Stimulated activated CD4-positive, alpha-beta T cell treated with anti-CD3 and anti-CD28 coated beads, Interleukin-15, amount 100 ng/mL, for 24 hours (primary cell): ENCODE data around the gene MACROD1.

Experiments
- DNase-seq: peaks from one replicate; pipeline ENCODE4 v3.0.0-alpha.2; 2020

Gene MACROD1

DNA sequence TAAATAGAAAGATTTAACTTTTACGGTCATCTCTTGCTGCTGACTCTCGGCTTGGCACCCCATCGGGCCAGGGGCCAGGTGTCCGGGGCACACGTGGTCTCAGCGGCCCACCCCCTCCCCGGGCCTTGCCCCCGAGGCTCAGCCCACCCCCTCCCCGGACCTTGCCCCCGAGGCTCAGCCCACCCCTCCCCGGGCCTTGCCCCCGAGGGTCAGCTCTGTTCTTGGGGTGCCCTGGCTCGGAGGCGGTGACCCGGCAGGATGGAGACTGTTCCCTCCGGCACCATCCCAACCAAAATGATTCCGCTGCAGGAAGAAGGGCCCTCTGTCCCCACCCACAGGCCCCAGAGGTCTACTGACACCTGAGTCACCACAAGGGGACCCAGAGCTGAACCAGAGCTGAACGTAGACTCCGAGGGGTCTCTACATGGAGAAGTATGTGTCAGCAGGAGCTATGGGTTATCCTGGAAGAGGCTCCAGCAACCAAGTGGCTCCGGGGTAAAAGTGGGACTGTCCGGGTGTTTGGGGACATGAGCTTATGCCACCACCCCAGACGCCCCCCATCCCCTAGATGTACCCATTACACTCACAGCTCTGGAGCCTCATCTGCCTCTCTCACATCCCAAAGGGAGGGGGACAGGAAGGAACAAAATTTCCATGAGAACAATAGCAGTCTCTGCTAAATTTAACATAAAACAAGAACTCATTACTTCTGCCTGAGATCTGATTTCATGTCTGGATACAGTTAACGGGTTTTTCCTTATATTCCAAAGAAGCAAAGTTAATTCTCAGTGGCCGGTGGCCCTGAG lies 38.4 kb downstream of the MACROD1 start:
- no peak for DNase-seq

DNA sequence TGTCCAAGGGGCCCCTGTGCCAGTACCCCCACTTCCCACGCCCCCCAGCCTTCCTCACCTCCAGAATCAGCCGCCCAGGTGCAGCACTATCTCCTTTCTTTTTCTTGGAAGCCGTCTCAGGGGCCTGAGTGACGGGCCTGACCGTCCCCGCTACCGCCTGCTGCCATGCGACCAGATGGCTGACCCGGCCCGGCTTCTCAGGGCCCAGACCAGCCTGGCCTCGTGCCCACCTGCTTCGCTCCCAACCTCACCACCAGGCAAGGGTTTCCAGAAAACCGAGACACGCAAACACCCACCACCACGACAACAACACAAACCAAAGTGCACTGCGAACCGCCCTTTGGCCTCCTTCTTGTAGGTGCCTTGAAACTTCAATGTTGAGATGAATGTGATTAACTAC lies 39.1 kb downstream of the MACROD1 start:
- DNase-seq, result no peak

DNA sequence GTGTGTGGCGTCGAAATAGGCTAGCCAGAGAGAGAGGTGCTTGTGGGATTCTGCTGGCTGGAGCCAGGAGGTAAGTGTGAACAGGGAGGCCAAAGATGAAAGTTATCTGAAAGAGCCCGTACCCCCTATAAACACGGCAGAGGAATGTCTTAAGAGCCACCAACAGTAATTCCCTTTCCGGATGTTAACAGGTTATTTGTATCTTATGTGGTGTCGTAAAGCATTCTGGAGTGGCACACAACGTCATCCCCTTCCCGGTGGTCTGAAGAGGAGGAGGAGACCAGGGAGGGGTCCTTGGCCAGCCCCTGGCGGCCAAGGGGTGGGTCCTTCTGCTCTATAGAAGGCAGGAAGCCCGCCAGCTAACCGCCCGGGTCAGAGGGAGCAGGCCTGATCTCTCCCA lies 39.5 kb downstream of the MACROD1 start:
- no peak for DNase-seq

GRCh38 chr11:64125676-64126075 lies 40.2 kb downstream of the MACROD1 start:
- DNase-seq, result no peak

GRCh38 chr11:64124147-64124546 lies 41.8 kb downstream of the MACROD1 start:
- DNase-seq, result no peak

DNA sequence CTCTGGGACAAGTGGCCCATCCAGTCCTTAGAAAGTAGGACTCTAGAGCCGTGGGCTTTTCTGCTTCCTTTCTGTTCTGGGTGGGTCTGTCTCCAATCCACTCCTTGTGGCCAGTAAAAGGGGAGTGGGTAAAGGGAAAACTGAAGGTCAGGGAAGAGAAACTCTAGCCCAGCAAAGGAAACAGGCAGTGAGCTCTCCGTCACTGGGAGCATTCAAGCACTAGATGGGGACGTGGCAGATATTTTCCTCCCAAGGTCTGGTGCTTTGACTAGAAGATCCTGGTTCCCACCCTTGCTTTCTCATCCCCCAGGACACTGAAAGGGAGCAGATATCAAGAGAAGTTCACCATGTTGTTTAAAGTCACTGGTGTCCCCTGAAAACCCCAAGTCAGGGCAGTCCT lies 42.2 kb downstream of the MACROD1 start:
- no peak for DNase-seq

- no peak for DNase-seq
Observed at GRCh38 chr11:64122411-64123410, 43.2 kb downstream of the MACROD1 start.

DNA sequence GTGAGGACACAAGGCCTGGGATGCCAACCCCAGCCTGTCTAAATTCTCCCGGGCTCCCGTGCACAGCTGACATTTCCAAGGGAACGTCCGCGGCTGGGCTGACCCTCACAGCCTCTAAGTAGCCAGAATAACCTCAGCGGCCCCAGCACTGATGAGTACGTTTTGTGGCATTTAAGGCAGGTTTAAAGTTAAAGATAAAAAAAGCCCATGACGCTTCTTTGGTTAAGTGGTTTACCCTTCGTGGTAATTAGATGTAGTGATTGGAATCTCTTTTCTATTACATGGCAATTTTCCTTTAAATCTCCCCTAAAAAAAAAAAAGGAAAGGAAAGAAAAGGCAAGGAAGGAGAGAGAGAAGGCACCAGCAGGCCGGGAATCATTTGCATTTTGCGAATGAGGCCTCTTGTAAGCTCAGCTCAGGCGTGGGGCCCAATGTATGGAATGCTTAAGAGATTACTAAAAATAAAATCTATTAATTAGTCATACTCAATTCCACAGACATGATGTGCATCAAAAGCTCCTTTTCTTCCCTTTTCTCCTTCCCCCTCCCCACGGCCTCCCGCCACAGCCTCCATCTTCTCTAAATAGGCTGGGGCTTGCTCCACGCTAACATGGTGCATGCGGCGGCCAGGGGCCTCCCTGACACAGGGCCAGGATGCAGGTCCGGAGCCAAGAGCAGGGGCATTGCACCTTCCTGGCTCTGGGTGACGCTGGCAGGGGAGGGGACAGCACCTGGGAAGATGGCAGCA lies 44.1 kb downstream of the MACROD1 start:
- DNase-seq, result no peak

GRCh38 chr11:64120951-64121569 lies 44.9 kb downstream of the MACROD1 start:
- DNase-seq, result no peak

DNA sequence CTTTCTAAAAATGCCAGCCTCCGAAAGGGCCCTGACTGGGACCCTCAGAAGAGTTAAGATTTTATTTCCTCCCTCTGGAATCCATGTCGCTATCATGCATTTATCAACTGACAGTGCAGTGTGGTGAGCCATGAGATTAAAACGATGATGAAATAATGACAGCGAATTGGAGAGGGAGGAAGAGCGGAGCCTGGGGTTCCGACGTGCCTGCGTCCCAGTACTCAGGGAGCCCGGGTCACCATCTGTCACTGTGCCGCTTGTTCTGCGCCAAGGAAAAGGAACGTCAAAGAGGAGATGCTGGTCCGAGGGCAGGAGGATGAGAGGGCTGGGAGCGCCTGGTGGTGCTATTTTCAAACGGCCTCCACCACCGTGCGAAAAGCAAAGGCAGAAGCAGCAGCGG lies 46.2 kb downstream of the MACROD1 start:
- DNase-seq, result no peak

DNA sequence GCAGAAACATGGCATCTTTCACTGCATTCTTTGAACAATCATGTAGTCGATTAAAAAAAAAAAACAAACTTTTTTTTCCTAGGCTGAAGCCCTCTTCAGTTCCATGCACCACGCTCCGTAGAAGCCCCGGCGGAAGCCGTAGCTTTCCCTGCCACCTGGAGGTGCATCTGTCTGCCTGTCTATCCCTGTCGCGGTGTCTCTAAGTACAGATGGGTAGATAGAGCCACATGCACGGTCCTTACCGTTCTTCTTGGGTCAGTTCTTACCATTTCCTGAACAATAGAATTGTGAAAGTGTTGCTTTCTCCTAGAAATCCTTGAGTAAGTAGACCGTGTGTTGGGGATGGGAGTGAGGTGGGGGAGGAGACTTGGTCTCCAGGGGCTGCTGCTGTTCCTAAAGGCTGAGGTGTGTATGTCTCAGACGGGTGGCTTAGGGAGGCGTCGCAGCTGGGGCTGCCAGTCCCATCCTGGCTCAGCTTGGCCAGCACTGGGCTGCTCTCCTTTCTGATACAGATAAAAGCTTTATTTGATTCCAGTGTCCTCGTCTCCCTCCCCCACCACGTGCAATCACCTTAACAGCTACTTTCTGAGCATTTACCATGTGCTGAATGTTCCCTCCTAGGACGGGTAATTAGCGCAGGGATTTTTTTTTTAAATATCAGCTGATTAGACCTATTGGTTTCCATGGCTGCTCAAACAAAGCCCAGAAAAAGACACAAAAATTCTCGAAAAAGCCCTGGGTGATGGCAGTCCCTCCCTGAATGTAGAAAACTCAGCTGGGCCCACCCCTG lies 46.8 kb downstream of the MACROD1 start:
- DNase-seq, result no peak

DNA sequence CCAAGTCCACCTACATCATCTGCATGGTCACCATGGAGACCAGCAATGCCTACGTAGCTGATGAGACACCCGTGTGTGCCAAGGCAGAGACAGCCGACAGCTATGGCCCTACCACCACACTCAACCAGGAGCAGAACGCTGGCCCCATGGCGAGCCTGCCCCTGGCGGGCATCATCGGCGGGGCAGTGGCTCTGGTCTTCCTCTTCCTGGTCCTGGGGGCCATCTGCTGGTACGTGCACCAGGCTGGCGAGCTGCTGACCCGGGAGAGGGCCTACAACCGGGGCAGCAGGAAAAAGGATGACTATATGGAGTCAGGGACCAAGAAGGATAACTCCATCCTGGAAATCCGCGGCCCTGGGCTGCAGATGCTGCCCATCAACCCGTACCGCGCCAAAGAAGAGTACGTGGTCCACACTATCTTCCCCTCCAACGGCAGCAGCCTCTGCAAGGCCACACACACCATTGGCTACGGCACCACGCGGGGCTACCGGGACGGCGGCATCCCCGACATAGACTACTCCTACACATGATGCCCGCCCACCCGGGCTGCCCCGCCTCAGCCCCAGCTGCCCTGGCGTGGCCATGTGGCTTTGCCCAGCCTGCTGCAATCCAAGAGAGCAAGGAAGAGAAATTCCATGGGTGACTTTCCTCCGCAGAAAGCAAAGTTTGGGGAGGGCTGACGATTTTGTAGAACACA lies 48.0 kb downstream of the MACROD1 start:
- DNase-seq, result no peak

DNA sequence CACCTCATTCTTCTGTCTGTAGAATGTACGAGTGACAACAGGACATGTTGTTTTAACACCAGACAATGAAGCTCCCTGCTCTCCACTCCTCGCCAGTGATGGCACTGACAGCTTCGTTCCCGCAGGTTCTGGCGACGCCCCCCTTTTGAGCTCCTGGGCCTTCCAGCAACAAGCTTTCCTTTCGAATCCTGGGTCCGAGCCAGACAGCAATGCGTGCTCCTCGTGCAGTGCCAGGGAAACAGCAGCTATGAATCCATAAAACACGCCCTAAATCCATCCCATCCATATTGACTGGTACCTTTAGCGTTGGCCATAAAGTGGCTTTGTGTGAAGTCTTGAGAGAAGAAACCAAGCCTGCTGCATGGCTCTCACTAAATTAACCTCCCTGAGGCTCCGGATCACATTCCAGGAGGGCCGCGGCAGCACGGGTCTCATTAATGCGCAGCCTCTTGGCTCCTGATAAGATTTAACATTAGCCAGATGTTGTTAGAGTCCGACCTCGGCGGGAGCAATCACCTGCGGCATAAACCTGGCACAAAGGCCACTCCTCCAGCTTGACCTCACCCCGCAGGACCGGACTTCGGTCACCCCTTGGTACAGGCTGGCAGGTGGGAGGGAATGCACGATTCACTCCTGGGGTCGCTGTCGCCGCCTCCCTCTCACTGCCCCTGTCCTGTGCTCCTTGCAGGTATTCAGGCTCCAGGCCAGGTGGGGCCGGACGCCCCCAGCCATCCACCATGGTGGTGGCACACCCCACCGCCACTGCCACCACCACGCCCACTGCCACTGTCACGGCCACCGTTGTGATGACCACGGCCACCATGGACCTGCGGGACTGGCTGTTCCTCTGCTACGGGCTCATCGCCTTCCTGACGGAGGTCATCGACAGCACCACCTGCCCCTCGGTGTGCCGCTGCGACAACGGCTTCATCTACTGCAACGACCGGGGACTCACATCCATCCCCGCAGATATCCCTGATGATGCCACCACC lies 50.1 kb downstream of the MACROD1 start:
- no peak for DNase-seq

- DNase-seq, result no peak
Observed at GRCh38 chr11:64114231-64114630, 51.7 kb downstream of the MACROD1 start.

DNA sequence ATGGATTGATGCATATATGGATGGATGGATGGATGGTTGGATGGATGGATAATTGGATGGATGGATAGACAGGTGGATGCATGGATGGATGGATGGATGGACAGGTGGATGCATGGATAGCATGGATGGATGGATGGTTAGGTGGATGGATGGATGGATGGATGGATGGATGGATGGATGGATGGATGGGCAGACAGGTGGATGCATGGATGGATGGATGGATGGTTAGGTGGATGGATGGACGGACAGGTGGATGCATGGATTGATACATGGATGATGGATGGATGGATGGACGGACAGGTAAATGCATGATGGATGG lies 52.5 kb downstream of the MACROD1 start:
- DNase-seq, result no peak

DNA sequence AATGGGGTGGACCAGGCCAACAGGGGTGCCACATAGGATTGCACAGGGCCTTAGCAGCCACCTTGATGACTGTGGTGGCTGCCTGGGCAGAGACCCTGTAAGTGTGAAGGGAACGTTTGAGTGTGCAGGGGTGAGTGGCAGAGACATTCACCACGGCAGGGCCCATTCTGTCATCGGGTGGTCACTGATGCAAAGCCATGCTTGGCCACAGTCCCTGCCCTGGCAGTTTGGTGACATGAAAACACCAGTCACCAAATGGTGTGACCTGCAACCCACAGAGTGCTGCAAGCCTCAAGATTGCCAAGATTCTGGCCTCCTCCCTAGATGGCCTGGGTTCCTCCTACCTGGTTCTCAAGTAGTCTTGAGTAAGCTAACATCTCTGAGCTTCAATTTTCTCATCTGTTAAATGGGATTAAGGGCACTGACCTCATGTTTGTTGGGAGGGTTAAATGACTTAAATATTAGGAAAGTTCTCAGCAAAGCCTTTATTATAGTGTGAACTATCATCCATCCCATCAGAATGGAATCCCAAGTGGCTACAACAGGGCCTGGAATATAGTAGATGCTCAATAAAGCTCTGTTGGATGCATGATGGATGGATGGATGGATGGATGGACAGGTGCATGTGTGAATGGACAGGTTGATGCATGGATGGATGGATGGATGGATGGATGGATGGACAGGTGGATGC lies 53.0 kb downstream of the MACROD1 start:
- DNase-seq, result no peak

DNA sequence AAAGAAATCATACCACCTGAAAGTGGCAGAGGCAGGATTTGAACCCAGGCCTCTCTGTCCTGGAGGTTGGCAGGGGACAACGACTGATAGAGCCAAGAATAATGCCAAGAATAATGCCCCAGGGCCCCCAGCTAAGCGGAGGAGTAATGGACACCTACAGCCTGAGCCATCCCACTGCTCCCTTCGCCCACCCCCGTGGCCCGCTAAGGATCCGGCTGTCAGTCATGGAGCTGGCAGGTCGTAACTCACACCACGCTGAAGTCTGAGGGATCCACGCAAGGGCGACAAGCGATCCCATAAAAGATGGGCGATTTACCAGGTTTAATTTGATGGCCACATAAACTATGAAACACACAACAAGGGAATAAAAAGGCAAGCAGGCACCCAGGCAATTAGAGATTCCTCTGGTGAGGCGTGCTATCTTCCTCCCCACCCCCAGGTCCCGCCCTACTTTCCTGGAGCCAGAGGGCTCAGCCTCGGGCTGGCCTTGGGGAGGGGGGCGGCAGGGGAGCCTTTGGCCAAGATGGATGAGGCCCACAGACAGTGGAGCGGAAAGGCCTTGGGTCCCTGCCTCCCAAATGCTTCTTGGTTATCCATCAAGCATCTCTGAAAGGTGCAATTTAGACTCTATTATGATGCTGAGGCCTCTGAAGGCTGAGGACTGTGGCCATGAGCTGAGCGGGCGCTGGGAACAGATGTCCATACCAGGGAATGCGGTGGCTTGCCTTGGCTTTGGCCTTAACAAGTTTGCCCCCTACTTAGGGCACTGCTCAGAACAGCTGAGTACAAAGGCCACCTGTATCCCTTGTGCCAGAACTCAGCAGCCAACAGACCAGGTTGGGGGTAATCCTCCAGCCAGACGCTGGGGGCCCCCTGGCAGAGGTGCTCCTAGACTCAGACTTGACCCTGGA lies 55.2 kb downstream of the MACROD1 start:
- DNase-seq, result no peak

GRCh38 chr11:64109332-64109731 lies 56.6 kb downstream of the MACROD1 start:
- DNase-seq, result no peak
